T-helper 1 cell treated with Interleukin-12 subunit alpha and Interleukin-12 subunit beta and Interleukin-4 antibody, amounts not matched to agents 30 μg/mL and 1 μg/mL, for 36 hours (primary cell): Measurements from ENCODE around the gene DCANP1.

Source experiments
- H3K27ac Mint-ChIP-seq: one replicate; pipeline ENCODE4 v1.8.0; 2021; ENCODE audit warnings: mild to moderate bottlenecking, mixed read lengths
- H3K27me3 Mint-ChIP-seq: one replicate; pipeline ENCODE4 v1.8.0; 2021; ENCODE audit warnings: low read depth, mixed read lengths
- H3K36me3 Mint-ChIP-seq: one replicate; pipeline ENCODE4 v1.8.0; 2021; ENCODE audit warnings: low read depth, mixed read lengths
- H3K4me1 Mint-ChIP-seq: one replicate; pipeline ENCODE4 v1.8.0; 2021; ENCODE audit warnings: low read depth, mixed read lengths
- H3K4me3 Mint-ChIP-seq: one replicate; pipeline ENCODE4 v1.8.0; 2021; ENCODE audit warnings: mild to moderate bottlenecking, moderate library complexity, mixed read lengths
- H3K9me3 Mint-ChIP-seq: one replicate; pipeline ENCODE4 v1.8.0; 2021; ENCODE audit warnings: mixed read lengths

Gene DCANP1

DNA sequence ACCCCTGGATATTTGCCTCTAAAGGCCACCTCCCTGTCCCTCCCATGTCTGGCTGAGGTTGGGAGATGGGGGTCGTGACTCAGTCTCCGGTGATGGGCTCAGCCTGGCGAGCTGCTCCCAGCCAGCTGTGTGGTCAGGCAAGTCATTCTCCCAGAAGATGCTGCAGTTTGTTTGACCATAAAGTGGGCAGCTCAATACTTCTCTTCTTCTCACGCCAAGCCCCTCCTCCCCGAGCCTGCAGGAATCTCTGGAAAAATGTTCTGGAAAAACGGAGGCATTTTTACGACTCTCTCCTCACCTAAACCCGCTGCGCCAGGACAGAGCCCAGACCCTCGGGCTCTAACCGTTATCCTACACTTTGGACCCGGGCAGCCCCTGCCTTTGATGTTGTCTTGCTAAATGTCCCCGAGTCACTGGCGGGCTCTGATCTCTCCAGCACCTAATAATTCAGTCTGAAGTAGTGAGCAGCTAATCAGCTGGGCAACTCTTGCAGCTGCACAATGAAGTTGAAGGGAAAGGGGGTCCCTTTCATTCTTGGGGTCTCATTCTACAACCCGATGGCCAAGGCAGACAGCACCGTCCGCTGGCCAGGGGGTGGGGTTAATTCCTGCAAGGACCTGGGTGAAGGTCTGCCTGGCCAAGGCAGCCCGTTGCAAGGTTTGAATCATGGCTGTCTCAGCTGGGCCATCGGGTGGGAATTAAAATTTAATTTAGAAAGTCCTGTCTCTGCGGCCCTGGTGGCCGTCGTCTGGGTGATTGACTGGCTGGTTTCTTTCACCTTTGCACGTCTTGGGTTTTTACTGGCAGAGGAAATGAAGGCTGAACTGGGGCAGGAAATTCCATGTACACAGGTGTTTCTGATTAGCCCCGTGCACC, 12.3 kb downstream of the DCANP1 start:
- no peaks in the 10 kb centered on the region for H3K36me3 Mint-ChIP-seq
- no peaks in the 10 kb centered on the region for H3K4me1 Mint-ChIP-seq
- no peaks in the 10 kb centered on the region for H3K9me3 Mint-ChIP-seq
- H3K4me3 Mint-ChIP-seq = no peak overlapping the region
- H3K27me3 Mint-ChIP-seq = peaks cover 7% of the 10 kb centered on the region
- no peak overlapping the region for H3K27ac Mint-ChIP-seq

- peaks cover under 1% of the 10 kb centered on the region for H3K9me3 Mint-ChIP-seq
- H3K27ac Mint-ChIP-seq = no peak overlapping the region
- no peak overlapping the region for H3K4me3 Mint-ChIP-seq
- H3K36me3 Mint-ChIP-seq = no peaks in the 10 kb centered on the region
- no peaks in the 10 kb centered on the region for H3K4me1 Mint-ChIP-seq
- H3K27me3 Mint-ChIP-seq = peaks cover 10% of the 10 kb centered on the region
These were observed 13.3 kb downstream of the DCANP1 start for GRCh38 chr5:135433681-135434426.

GRCh38 chr5:135432113-135432512, 15.0 kb downstream of the DCANP1 start:
- peaks cover 14% of the 10 kb centered on the region for H3K27me3 Mint-ChIP-seq
- H3K4me3 Mint-ChIP-seq = no peak overlapping the region
- no peaks in the 10 kb centered on the region for H3K4me1 Mint-ChIP-seq
- H3K36me3 Mint-ChIP-seq = peaks cover 3% of the 10 kb centered on the region
- peaks cover 4% of the 10 kb centered on the region for H3K9me3 Mint-ChIP-seq
- no peak overlapping the region for H3K27ac Mint-ChIP-seq

GRCh38 chr5:135430135-135430437, 17.1 kb downstream of the DCANP1 start:
- Mint-ChIP-seq H3K27me3 (peaks cover 14% of the 10 kb centered on the region), H3K4me1 (peaks cover 13% of the 10 kb centered on the region), H3K27ac (no peak overlapping the region), H3K4me3 (no peak overlapping the region), H3K36me3 (peaks cover 3% of the 10 kb centered on the region), H3K9me3 (peaks cover 4% of the 10 kb centered on the region)

- no peak overlapping the region for H3K27ac Mint-ChIP-seq
These were observed 17.6 kb downstream of the DCANP1 start for GRCh38 chr5:135429301-135430134.

DNA sequence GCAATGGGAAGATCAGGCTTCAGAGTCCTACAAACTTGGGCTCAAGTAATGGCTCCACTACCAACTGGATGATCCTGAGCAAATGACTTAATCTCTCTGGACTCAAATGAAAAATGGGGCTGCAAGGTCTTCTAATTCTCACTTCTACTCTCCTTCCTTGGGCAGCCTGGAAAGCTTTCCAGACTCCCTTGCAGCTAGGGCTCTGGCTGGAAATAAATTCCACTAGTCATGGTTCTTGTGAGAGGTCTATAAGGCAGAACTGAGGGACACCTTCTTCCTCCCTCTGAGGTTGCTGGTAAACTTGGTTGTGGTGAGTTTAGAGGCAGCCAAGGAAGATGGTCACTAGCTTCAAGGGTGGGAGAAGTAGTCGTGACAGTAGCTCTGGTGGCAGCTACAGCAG, 18.6 kb downstream of the DCANP1 start:
- Mint-ChIP-seq H3K4me3 (no peak overlapping the region), H3K27ac (no peak overlapping the region), H3K4me1 (peaks cover 18% of the 10 kb centered on the region), H3K9me3 (peaks cover 4% of the 10 kb centered on the region), H3K36me3 (peaks cover 3% of the 10 kb centered on the region), H3K27me3 (peaks cover 14% of the 10 kb centered on the region)

More at GRCh38 chr5:135429301-135430134, 17.6 kb downstream of the DCANP1 start:
- H3K36me3 Mint-ChIP-seq = peaks cover 3% of the 10 kb centered on the region
- peaks cover 4% of the 10 kb centered on the region for H3K9me3 Mint-ChIP-seq
- H3K4me3 Mint-ChIP-seq = no peak overlapping the region
- peaks cover 18% of the 10 kb centered on the region for H3K4me1 Mint-ChIP-seq
- H3K27me3 Mint-ChIP-seq = peaks cover 14% of the 10 kb centered on the region

DNA sequence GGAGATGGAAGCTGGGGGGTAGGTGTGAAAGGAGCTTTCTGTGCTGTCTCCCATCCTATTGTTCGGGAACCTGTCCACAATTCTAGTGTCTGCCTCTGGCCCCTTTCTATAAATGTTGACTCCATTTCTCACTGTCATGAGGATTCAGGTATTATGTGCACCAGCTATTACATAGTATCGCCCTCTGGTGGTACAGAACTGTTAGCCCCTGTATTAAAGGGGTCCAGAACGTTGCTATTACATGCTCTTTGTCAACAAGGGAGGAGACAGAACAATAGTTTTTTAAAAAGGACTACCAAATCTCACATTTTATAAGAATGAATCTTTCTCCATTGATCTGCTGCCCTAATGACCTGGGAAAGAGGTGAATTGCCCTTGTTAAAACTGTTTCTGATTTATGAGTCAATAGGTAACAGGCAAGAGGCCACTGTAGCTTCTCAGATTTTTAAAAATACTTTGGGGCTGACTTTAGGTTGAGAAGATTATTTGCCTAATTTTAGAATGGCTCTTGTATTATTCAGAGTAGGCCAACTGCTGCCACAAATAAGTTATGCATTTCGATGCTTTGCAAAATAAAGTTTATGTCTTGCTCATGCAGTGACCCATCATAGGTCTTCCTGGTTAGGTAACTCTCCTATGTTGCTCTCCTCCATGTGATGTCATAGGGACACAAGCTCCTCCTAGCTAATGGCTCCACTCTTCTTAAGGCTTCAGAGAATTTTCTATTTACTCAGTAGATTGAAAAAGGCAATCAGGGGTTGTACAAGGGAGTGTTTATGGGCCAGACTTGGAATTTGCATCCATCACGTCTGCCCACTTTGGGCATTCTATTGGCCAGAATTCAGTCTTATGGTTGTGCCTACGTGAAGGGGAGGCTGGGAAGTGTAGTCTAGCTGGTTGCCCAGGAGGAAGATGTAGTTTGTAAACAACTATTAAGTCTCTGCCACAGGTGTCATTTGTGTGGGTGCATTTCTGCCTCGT, 20.8 kb downstream of the DCANP1 start:
- H3K27ac Mint-ChIP-seq = peak overlapping the region; percentile 74
- H3K27me3 Mint-ChIP-seq = peaks cover 18% of the 10 kb centered on the region
- peaks cover 4% of the 10 kb centered on the region for H3K9me3 Mint-ChIP-seq
- peaks cover 3% of the 10 kb centered on the region for H3K36me3 Mint-ChIP-seq
- peaks cover 18% of the 10 kb centered on the region for H3K4me1 Mint-ChIP-seq
- no peak overlapping the region for H3K4me3 Mint-ChIP-seq

DNA sequence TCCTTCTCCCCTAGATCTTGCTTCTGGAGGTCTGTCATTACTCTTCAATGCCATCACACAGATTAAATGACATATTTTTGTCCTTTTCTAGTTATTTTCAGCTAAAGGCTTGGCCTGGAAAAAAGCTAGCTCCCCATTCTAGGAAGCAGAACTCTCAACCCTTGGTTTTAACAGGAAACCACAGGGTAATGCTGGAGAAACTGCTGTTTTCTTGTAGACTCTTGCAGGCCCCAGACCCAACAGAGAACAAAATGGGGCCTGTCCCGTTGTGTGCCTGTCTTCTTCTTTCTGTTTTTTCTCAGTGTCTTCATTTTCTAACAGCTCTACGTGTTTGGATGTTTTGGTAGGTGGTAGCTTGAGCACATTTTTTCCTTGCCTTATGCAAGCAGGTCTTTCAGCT, 21.5 kb downstream of the DCANP1 start:
- peaks cover 18% of the 10 kb centered on the region for H3K4me1 Mint-ChIP-seq
- no peak overlapping the region for H3K4me3 Mint-ChIP-seq
- H3K36me3 Mint-ChIP-seq = peaks cover 3% of the 10 kb centered on the region
- peaks cover 26% of the 10 kb centered on the region for H3K27me3 Mint-ChIP-seq
- peak overlapping the region; percentile 74 for H3K27ac Mint-ChIP-seq
- peaks cover 4% of the 10 kb centered on the region for H3K9me3 Mint-ChIP-seq

DNA sequence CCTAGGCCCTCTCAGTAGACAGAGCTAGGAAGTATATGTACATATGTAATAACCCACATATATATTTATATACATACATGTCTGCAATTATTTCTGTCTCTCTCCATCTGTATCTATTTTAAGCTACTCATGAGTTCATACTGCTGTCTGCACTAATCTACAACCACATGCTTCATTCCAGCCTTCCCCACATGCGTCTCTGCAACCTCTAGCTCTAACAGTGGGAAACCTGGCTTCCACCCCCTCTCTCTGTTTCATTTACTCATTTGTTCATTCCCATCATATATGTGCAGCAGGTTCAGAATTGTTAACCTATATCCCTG, 23.3 kb downstream of the DCANP1 start:
- Mint-ChIP-seq H3K27ac (no peak overlapping the region), H3K27me3 (peaks cover 38% of the 10 kb centered on the region), H3K4me1 (peaks cover 18% of the 10 kb centered on the region), H3K4me3 (no peak overlapping the region), H3K36me3 (peaks cover 3% of the 10 kb centered on the region), H3K9me3 (peaks cover 3% of the 10 kb centered on the region)

DNA sequence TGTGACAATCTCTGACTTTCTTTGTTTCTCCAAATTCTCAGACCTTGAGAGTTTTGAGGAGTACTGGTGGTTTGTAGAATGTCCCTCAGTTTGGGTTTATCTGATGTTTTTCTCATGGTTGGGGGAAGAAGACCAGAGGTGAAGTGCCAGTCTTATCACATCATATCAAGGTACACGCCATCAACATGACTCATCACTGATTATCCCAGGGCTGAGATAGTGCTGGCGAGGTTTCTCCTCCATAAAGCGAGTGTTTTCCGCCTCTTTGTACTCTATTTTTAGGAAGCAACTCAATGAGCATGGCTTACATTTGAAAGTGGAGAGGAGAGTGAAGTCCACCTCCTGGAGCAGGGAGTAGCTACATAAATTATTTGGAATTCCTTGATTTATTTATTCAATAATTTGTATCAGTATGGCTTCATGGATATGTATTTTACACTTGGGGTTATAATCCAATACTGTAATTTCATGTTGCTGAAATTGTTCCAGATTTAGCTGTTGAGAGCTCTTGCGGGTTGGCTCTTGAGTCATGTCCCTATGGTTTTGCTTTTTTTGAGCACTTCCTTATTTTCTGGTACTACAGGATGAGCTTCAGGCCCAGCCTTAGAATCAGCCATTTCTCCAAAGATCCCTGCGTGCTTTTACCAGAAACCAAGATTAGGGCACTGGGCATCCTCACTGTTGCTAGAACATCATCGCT, 23.9 kb downstream of the DCANP1 start:
- Mint-ChIP-seq H3K27me3 (peaks cover 39% of the 10 kb centered on the region), H3K9me3 (no peaks in the 10 kb centered on the region), H3K36me3 (no peaks in the 10 kb centered on the region), H3K4me1 (peaks cover 18% of the 10 kb centered on the region), H3K27ac (no peak overlapping the region), H3K4me3 (no peak overlapping the region)

GRCh38 chr5:135422419-135422818, 24.7 kb downstream of the DCANP1 start:
- H3K27ac Mint-ChIP-seq = no peak overlapping the region
- peaks cover 48% of the 10 kb centered on the region for H3K27me3 Mint-ChIP-seq
- peaks cover 18% of the 10 kb centered on the region for H3K4me1 Mint-ChIP-seq
- H3K9me3 Mint-ChIP-seq = no peaks in the 10 kb centered on the region
- no peaks in the 10 kb centered on the region for H3K36me3 Mint-ChIP-seq
- H3K4me3 Mint-ChIP-seq = no peak overlapping the region

DNA sequence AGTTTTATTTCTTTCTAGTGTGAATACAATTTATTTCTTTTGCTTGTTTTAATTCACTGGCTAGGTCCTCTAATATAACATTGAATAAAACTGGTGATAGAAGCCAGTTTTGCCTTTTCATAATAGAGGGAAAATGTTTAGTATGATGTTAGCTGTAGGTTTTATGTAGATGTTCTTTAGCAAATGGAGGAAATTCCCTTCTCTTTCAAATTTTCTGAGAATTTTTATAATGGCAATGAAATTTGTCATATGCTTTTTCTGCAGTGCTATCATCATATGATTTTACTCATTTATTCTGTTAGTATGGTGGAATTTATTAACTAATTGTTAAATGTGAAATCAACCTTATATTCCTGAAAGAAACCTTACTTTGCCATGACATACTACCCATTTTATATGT, 30.1 kb downstream of the DCANP1 start:
- peaks cover 77% of the 10 kb centered on the region for H3K27me3 Mint-ChIP-seq
- H3K4me1 Mint-ChIP-seq = no peaks in the 10 kb centered on the region
- no peaks in the 10 kb centered on the region for H3K36me3 Mint-ChIP-seq
- H3K4me3 Mint-ChIP-seq = no peak overlapping the region
- H3K9me3 Mint-ChIP-seq = no peaks in the 10 kb centered on the region
- H3K27ac Mint-ChIP-seq = no peak overlapping the region

GRCh38 chr5:135405082-135405481, 42.1 kb downstream of the DCANP1 start:
- Mint-ChIP-seq H3K4me3 (no peak overlapping the region), H3K4me1 (peaks cover 4% of the 10 kb centered on the region), H3K36me3 (peaks cover 2% of the 10 kb centered on the region), H3K27me3 (peaks cover 41% of the 10 kb centered on the region), H3K27ac (no peak overlapping the region), H3K9me3 (peaks cover 4% of the 10 kb centered on the region)
